GM12864 (cell line): ENCODE results near the gene TBC1D22A.

ENCODE experiments used
- DNase-seq: peaks from one replicate; pipeline ENCODE4 v3.0.0-alpha.2; 2011; ENCODE audit warnings: low read depth
- H3K4me3 ChIP-seq: 2 replicates; pipeline ENCODE4 v1.5.1; 2011; ENCODE audit warnings: mild to moderate bottlenecking, low read depth, low read length, control low read depth
- CTCF ChIP-seq: IDR thresholded peaks from 2 replicates; pipeline ENCODE4 v1.5.1; 2011; ENCODE audit warnings: low read depth, mild to moderate bottlenecking, moderate library complexity, low read length, control low read depth, inconsistent platforms; ENCODE audit errors: missing control alignments

TBC1D22A gene

DNA sequence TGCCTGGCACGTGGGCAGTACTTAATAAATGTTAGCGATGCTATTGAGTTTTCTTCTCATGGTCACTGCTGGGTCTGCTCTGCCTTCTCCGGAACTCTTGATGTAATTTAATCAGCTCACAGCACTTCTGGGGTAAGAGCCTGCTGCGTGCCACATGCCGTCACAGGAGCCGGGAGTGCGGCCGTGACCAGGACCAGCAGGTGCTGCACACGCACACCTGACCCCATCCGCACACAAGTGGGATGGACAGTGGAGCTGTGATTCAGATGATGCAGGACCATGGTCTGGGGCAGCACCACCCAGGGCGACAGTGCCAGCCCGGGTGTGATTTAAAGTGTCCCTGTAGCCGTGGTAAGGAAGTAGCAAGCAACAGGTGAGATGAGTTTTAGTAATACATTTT lies 61.2 kb downstream of the TBC1D22A start:
- no peak overlapping the region for H3K4me3 ChIP-seq
- DNase-seq = no peak
- TF ChIP-seq CTCF = no peak

- DNase-seq = no peak
- no peak for TF ChIP-seq CTCF
- H3K4me3 ChIP-seq = no peak overlapping the region
Observed at GRCh38 chr22:46824344-46824909, 62.0 kb downstream of the TBC1D22A start.

GRCh38 chr22:46824980-46825544 lies 62.6 kb downstream of the TBC1D22A start:
- H3K4me3 ChIP-seq = no peak overlapping the region
- no peak for TF ChIP-seq CTCF
- DNase-seq = no peak

DNA sequence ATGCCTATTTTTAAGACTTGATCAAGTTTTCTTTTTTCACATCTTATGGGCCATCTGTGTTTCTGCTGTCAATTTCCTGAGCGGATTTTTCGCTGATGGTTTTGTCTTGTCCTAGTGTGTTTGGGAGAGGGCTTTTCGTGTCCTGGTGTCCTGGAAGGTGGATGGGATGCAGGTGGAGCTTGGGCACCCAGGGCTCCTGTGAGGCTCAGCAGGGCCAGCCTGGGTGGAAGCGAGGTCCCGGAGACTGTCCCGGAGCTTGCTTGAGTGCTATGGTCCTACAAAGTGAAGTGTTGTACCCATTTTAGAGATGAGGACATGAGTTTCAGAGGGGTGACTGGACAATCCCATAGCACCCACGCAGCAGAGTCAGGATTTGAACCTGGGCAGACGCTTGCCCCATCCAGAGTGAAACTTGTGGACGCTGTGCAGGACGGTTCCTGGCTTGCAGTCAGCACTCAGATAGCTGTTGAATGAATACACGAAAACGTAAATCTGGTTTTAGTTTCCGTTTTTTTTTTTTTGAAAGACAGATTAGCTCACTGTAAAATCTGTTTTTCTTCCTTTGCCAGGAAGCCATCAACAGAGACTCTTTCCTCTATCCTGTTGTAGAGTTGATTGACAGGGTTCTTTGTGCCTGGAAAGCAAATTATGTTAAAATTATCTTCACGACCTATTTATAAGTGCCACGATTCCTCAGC lies 64.1 kb downstream of the TBC1D22A start:
- no peak for TF ChIP-seq CTCF
- no peak for DNase-seq
- no peak overlapping the region for H3K4me3 ChIP-seq

GRCh38 chr22:46827136-46827780 lies 64.8 kb downstream of the TBC1D22A start:
- no peak for TF ChIP-seq CTCF

DNA sequence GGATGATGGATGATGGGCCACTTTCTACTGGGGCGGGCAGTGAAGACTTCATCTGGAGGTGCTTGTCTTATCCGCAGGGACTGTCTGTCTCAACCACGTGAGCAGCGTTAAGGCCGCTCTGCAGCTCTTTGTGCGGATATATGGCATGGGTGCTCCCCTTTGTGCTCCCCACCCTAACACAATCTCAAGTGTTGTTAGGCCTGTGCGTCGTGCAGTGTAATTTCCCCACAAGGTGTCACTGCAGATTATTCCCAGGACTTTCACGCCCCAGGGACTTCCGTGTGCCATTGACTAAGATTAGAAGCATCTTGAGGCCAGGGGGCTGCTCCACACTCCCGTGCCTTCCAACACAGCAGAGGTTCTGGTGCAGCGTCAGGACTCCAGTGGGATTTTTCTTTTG lies 65.3 kb downstream of the TBC1D22A start:
- H3K4me3 ChIP-seq = no peak overlapping the region
- no peak for TF ChIP-seq CTCF
- no peak for DNase-seq

More at GRCh38 chr22:46827136-46827780, 64.8 kb downstream of the TBC1D22A start:
- no peak for DNase-seq
- no peak overlapping the region for H3K4me3 ChIP-seq
